Adrenal gland (tissue), 5 donors: Measurements from ENCODE around the gene GPR62.

ENCODE experiments used
- POLR2A ChIP-seq, 2 donors: fragments of 450-650 bp; IDR thresholded peaks; one replicate each; pipeline ENCODE4 v1.6.1; 2017; ENCODE audit warnings: antibody characterized with exemption in 2 of 2, mild to moderate bottlenecking in 2 of 2, moderate library complexity in 1 of 2
- TF ChIP-seq, protein P1 (sequence below), 6 experiments: fragments of 450-650 bp in 4 of 6; fragments of 200-600 bp in 2 of 6; sonication (generic) in 1 of 6; IDR thresholded peaks; 1 replicate in 5 of 6; 2 replicates in 1 of 6; pipeline versions ENCODE4 v1.5.1 to v1.8.0; 2016 to 2021; ENCODE audit warnings: antibody characterized with exemption in 6 of 6, mild to moderate bottlenecking in 2 of 6, moderate library complexity in 1 of 6
- donor health status: DM: no; HTN: no; CAD: no.

- no peak for TF ChIP-seq POLR2A (IDR thresholded peaks at IDR 0.05)
- TF ChIP-seq, protein P1, sequence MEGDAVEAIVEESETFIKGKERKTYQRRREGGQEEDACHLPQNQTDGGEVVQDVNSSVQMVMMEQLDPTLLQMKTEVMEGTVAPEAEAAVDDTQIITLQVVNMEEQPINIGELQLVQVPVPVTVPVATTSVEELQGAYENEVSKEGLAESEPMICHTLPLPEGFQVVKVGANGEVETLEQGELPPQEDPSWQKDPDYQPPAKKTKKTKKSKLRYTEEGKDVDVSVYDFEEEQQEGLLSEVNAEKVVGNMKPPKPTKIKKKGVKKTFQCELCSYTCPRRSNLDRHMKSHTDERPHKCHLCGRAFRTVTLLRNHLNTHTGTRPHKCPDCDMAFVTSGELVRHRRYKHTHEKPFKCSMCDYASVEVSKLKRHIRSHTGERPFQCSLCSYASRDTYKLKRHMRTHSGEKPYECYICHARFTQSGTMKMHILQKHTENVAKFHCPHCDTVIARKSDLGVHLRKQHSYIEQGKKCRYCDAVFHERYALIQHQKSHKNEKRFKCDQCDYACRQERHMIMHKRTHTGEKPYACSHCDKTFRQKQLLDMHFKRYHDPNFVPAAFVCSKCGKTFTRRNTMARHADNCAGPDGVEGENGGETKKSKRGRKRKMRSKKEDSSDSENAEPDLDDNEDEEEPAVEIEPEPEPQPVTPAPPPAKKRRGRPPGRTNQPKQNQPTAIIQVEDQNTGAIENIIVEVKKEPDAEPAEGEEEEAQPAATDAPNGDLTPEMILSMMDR (IDR thresholded peaks at IDR 0.05): peak in 3 of 6 experiments; percentile 26 to 53 (median 35)
These were observed 19.2 kb downstream of the GPR62 start for GRCh38 chr3:51974277-51974962.
